Ovary (tissue), 9 donors: Measurements from ENCODE around the gene ABCC3. TPM values are rescaled to one million over a fixed set of nuclear protein-coding genes. Genes with fewer than 3 reads are reported as not detected.

ENCODE experiments used
- DNase-seq, 5 donors: peaks; one replicate each; pipeline ENCODE4 v3.0.0-alpha.2; 2019 to 2020
- H3K27ac ChIP-seq, 2 donors: fragments of 200-600 bp; one replicate each; pipeline versions ENCODE4 v1.5.1 to v1.8.0; 2019 to 2022
- H3K27me3 ChIP-seq: fragments of 200-600 bp; one replicate; pipeline ENCODE4 v1.8.0; 2022
- H3K36me3 ChIP-seq: fragments of 200-600 bp; sonication (generic); one replicate; pipeline ENCODE4 v1.5.1; 2019
- H3K4me1 ChIP-seq: one replicate; pipeline ENCODE4 v1.8.1; 2013; ENCODE audit warnings: mild to moderate bottlenecking, moderate library complexity; ENCODE audit not compliant: insufficient read depth
- H3K4me3 ChIP-seq: fragments of 200-600 bp; sonication (generic); one replicate; pipeline ENCODE4 v1.5.1; 2017
- H3K9me3 ChIP-seq, 2 donors: fragments of 200-600 bp in 1 of 2; sonication (generic) in 1 of 2; one replicate each; pipeline versions ENCODE4 v1.5.1 to v1.8.1; 2013 to 2019; ENCODE audit warnings: mild to moderate bottlenecking in 1 of 2, moderate library complexity in 1 of 2
- EP300 ChIP-seq: sonication (generic); formaldehyde crosslinking; IDR thresholded peaks from one replicate; pipeline ENCODE4 v1.6.1; 2017; ENCODE audit warnings: antibody characterized with exemption
- POLR2A ChIP-seq: fragments of 450-650 bp; IDR thresholded peaks from one replicate; pipeline ENCODE4 v1.6.1; 2017; ENCODE audit warnings: antibody characterized with exemption, mild to moderate bottlenecking, moderate library complexity
- WGBS, 3 donors: extraction: QIAGEN DNeasy Blood & Tissue Kit in 1 of 3; methylation state at CpG; one replicate each; pipeline versions ENCODE4 v1.1.5 to v1.1.7; 2013 to 2017; 5-methylcytosine and 5-hydroxymethylcytosine counted together
- intact Hi-C, 4 donors: fragments of 100-400 bp; cut with DNase I; formaldehyde crosslinking; loops; one replicate each; pipeline versions ENCODE4 v1.11.0 to v1.15.1; 2022 to 2023
- polyA plus RNA-seq, 2 donors: library from polyadenylated mRNA; stranded (reverse); fragments of 200-250 nt in 1 of 2; fragments of 350-450 nt in 1 of 2; fragmentation: Illumina TruSeq in 1 of 2; extraction: RNeasy Lipid Tissue Mini Kit (QIAGEN cat#74804) in 1 of 2; gene quantifications; one replicate each; pipeline ENCODE4 v1.2.3, GENCODE V29; 2013 to 2014
- total RNA-seq, 7 donors: library from RNA; depleted of rRNA in 2 of 7; stranded (reverse); fragments of >200 nt in 2 of 7; fragmentation: NEBNext Ultra II Directional in 3 of 7; extraction: Animal tissue kit (Norgen Biotek cat#: 25700) in 3 of 7; gene quantifications; one replicate each; pipeline versions ENCODE4 v1.1.0 to v1.2.4, GENCODE V29; 2016 to 2023
- TF ChIP-seq, protein P1 (sequence below), 3 donors: fragments of 450-650 bp in 2 of 3; fragments of 200-600 bp in 1 of 3; IDR thresholded peaks; one replicate each; pipeline versions ENCODE4 v1.5.1 to v1.8.0; 2016 to 2022; ENCODE audit warnings: antibody characterized with exemption in 3 of 3, mild to moderate bottlenecking in 1 of 3
- donor health status: DM: no; HTN: no; CAD: no; lungs with moderate emphysema.
- donor health status: DM: no; HTN: no; CAD: no.
- donor health status: Bipolar disorder and iron deficiency.
- donor health status: DM: yes; HTN: yes; CAD: no.
- donor health status: DM: no; HTN: no; CAD: no.
- donor health status: DM: yes; HTN: yes; CAD: no.

The ABCC3 gene
- total and polyA plus RNA-seq, 9 donors = 1.4 to 14.2 (median 5.2) TPM

DNA sequence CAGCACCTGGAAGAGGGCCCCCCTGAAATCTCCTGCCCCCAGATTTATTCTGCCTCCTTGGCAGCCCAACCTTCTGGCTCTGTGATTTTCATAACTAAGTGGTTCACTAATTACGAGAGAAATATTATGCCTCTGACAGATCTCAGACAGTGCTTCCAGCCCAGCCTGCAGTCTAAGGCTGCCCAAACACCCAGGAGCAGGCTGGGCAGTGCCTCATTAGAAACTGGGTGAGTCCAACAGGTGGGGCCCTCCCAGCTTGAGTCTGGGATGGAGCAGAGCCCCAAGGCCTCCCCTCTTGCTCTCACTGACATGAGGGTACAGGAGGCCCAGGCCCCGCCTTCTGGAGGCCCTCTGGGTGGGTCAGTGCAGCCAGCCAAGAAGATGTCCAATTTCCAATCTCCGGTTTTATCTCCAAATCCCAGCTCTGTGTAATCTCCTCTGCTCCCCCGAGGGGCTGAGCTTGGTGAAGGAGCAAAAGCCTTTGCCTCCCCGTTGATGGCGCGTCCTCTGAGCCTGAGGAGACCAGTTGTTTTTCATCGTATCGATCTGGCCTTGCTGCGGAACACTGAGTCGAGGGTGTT lies 20.1 kb upstream of the ABCC3 start:
- Histone ChIP-seq H3K9me3 (no peaks in the 10 kb centered on the region), H3K27ac (no peak overlapping the region), H3K4me1 (peaks cover 3% of the 10 kb centered on the region), H3K27me3 (no peaks in the 10 kb centered on the region), H3K36me3 (no peaks in the 10 kb centered on the region), H3K4me3 (no peak overlapping the region)
- no peak for DNase-seq
- TF ChIP-seq EP300 = no peak
- TF ChIP-seq, protein P1, sequence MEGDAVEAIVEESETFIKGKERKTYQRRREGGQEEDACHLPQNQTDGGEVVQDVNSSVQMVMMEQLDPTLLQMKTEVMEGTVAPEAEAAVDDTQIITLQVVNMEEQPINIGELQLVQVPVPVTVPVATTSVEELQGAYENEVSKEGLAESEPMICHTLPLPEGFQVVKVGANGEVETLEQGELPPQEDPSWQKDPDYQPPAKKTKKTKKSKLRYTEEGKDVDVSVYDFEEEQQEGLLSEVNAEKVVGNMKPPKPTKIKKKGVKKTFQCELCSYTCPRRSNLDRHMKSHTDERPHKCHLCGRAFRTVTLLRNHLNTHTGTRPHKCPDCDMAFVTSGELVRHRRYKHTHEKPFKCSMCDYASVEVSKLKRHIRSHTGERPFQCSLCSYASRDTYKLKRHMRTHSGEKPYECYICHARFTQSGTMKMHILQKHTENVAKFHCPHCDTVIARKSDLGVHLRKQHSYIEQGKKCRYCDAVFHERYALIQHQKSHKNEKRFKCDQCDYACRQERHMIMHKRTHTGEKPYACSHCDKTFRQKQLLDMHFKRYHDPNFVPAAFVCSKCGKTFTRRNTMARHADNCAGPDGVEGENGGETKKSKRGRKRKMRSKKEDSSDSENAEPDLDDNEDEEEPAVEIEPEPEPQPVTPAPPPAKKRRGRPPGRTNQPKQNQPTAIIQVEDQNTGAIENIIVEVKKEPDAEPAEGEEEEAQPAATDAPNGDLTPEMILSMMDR (IDR thresholded peaks at IDR 0.05) = no peak
- no peak for TF ChIP-seq POLR2A
- intact Hi-C loops = no loop called here
- 56 to 72% (median 66%) methylated on average over 11 of the region's 11 CpGs for WGBS, 3 donors

- no peak for DNase-seq
- intact Hi-C loops = no loop called here
- H3K4me1 ChIP-seq = peaks cover 3% of the 10 kb centered on the region
- TF ChIP-seq POLR2A = no peak
- TF ChIP-seq, protein P1 (IDR thresholded peaks at IDR 0.05) = no peak
- no peak for TF ChIP-seq EP300
- WGBS, 3 donors = 72 to 79% (median 77%) methylated on average over 7 of the region's 7 CpGs
- H3K9me3 ChIP-seq = no peaks in the 10 kb centered on the region
- H3K27ac ChIP-seq = no peak overlapping the region
- H3K4me3 ChIP-seq = no peak overlapping the region
- no peaks in the 10 kb centered on the region for H3K36me3 ChIP-seq
- no peaks in the 10 kb centered on the region for H3K27me3 ChIP-seq
Measured at GRCh38 chr17:50615828-50616227, 18.9 kb upstream of the ABCC3 start.

GRCh38 chr17:50618300-50618699 lies 16.4 kb upstream of the ABCC3 start:
- Histone ChIP-seq H3K4me1 (peaks cover 3% of the 10 kb centered on the region), H3K27me3 (no peaks in the 10 kb centered on the region), H3K9me3 (no peaks in the 10 kb centered on the region), H3K4me3 (no peak overlapping the region), H3K36me3 (no peaks in the 10 kb centered on the region), H3K27ac (peak overlapping the region in 1 of 2 donors; percentile 16)
- DNase-seq = no peak
- TF ChIP-seq, protein P1 (IDR thresholded peaks at IDR 0.05) = no peak
- TF ChIP-seq POLR2A = no peak
- no peak for TF ChIP-seq EP300
- intact Hi-C loops = no loop called here
- WGBS, 3 donors = 63 to 70% (median 67%) methylated on average over 4 of the region's 4 CpGs

DNA sequence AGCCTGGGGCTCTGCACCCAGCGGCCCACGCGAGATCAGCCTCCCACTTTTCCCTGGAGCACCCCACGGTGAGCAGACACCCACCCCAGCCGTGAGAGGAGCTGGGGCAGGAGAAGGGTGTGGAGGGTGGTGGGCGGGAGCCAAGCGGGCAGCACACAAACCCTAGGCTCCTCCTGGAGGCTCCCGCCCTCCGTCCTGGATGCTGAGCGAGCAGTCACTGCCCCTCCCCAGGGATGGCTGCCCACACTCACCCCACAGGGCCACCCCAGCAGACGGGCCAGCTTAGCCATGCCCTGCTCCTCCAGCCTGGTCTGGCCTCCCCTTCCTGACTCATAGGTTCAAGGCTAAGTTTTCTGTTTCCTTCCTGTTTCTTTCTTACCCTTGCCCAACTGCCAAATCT lies 15.7 kb upstream of the ABCC3 start:
- Histone ChIP-seq H3K27me3 (no peaks in the 10 kb centered on the region), H3K9me3 (no peaks in the 10 kb centered on the region), H3K36me3 (no peaks in the 10 kb centered on the region), H3K4me1 (peaks cover 3% of the 10 kb centered on the region), H3K4me3 (no peak overlapping the region), H3K27ac (peak overlapping the region in 1 of 2 donors; percentile 16)
- intact Hi-C loops = no loop called here
- DNase-seq = no peak
- 75 to 80% (median 80%) methylated on average over 11 of the region's 11 CpGs for WGBS, 3 donors
- TF ChIP-seq, protein P1 (IDR thresholded peaks at IDR 0.05) = no peak
- TF ChIP-seq POLR2A (no peak), EP300 (no peak)
